PC-9 (cell line): ENCODE results near the gene NARS2. TPM values are rescaled to one million over a fixed set of nuclear protein-coding genes. Genes with fewer than 3 reads are reported as not detected.

Experiments
- BruUV-seq: library from RNA; stranded (reverse); fragments of 400-500 nt; replicated peaks from 2 replicates; lab custom pipeline; 2021; lab: Mats Ljungman, UMichigan
- CTCF ChIA-PET: fragments of 300-600 bp; sonication (Branson Sonifier 250); formaldehyde crosslinking; loops from one replicate; lab custom pipeline; 2022; ENCODE audit warnings: antibody characterized with exemption; lab: Charles Lee
- POLR2A ChIA-PET: fragments of 300-600 bp; sonication (Branson Sonifier 250); formaldehyde crosslinking; loops from one replicate; lab custom pipeline; 2022; ENCODE audit warnings: antibody characterized with exemption; ENCODE audit not compliant: unreplicated experiment; lab: Charles Lee
- DNase-seq, 2 experiments: peaks; one replicate each; pipeline versions ENCODE4 v3.0.0 to v3.0.0-alpha.2; 2015 to 2022; ENCODE audit warnings: mixed read lengths in 1 of 2
- H2AFZ ChIP-seq: fragments of 200-600 bp; sonication (generic); 2 replicates; pipeline ENCODE4 v1.8.1; 2017; ENCODE audit warnings: antibody characterized with exemption
- H3F3A ChIP-seq: fragments of 200-600 bp; sonication (generic); 2 replicates; pipeline ENCODE4 v1.8.1; 2017; ENCODE audit warnings: antibody characterized with exemption, mild to moderate bottlenecking, low read depth; ENCODE audit not compliant: insufficient read depth
- H3K27ac ChIP-seq: fragments of 200-600 bp; sonication (generic); 2 replicates; pipeline ENCODE4 v1.6.1; 2016; ENCODE audit warnings: mixed run types
- H3K27me3 ChIP-seq: fragments of 200-600 bp; sonication (generic); 2 replicates; pipeline ENCODE4 v1.6.1; 2016; ENCODE audit warnings: low read depth, mixed run types; ENCODE audit not compliant: insufficient read depth
- H3K36me3 ChIP-seq: fragments of 200-600 bp; sonication (generic); 2 replicates; pipeline ENCODE4 v1.6.1; 2016; ENCODE audit warnings: low read depth, mixed run types
- H3K4me1 ChIP-seq: fragments of 200-600 bp; sonication (generic); replicated peaks from 2 replicates; pipeline ENCODE4 v1.6.1; 2016; ENCODE audit warnings: mixed run types; ENCODE audit not compliant: insufficient read depth
- H3K4me2 ChIP-seq: fragments of 200-600 bp; sonication (generic); 2 replicates; pipeline ENCODE4 v1.6.1; 2017; ENCODE audit warnings: mixed run types
- H3K4me3 ChIP-seq: fragments of 200-600 bp; sonication (generic); 2 replicates; pipeline ENCODE4 v1.6.1; 2016; ENCODE audit warnings: mixed run types
- H3K79me2 ChIP-seq: fragments of 200-600 bp; sonication (generic); 2 replicates; pipeline ENCODE4 v1.6.1; 2017; ENCODE audit warnings: low read depth, mixed run types
- H3K9me2 ChIP-seq: fragments of 200-600 bp; sonication (generic); 2 replicates; pipeline ENCODE4 v1.8.1; 2017; ENCODE audit warnings: mild to moderate bottlenecking; ENCODE audit not compliant: insufficient read depth
- H3K9me3 ChIP-seq: fragments of 200-600 bp; sonication (generic); 2 replicates; pipeline ENCODE4 v1.8.1; 2016; ENCODE audit warnings: low read depth; ENCODE audit not compliant: insufficient read depth
- H4K20me1 ChIP-seq: fragments of 200-600 bp; sonication (generic); 2 replicates; pipeline ENCODE4 v1.8.1; 2017; ENCODE audit not compliant: insufficient read depth
- EZH2 ChIP-seq: fragments of 200-600 bp; sonication (generic); IDR thresholded peaks from 2 replicates; pipeline ENCODE4 v1.8.0; 2017; ENCODE audit warnings: antibody characterized with exemption, low read depth
- intact Hi-C: fragments of 100-400 bp; cut with micrococcal nuclease; formaldehyde crosslinking; loops from one replicate; pipeline ENCODE4 v1.10.0; 2022; ENCODE audit not compliant: unreplicated experiment
- total RNA-seq: library from RNA; stranded (reverse); gene quantifications from 2 replicates; pipeline ENCODE4 v1.2.3, GENCODE V29; 2021
- TF ChIP-seq, protein P1 (sequence below): fragments of 200-600 bp; sonication (generic); conservative IDR thresholded peaks from 2 replicates; pipeline ENCODE4 v1.6.1; 2017; ENCODE audit warnings: mixed run types, antibody characterized with exemption, mild to moderate bottlenecking, moderate library complexity

Gene NARS2
- total RNA-seq, 1 experiment from 2014 or later = 22.4 TPM

GRCh38 chr11:78402847-78403246 lies 171.8 kb downstream of the NARS2 start:
- no peaks in the 10 kb centered on the region for H3K36me3 ChIP-seq
- no peaks in the 10 kb centered on the region for H4K20me1 ChIP-seq
- H3K79me2 ChIP-seq = 0 out of 2 replicates have a peak, but pooled peaks cover 4% of the 10 kb centered on the region
- H3K9me2 ChIP-seq = no peaks in the 10 kb centered on the region
- POLR2A ChIA-PET = no interaction called here
- H3K27ac ChIP-seq = no peak overlapping the region
- H3K27me3 ChIP-seq = no peaks in the 10 kb centered on the region
- DNase-seq = no peak
- no peak overlapping the region for H3K4me2 ChIP-seq
- H3F3A ChIP-seq = peaks cover 14% of the 10 kb centered on the region
- peaks cover 16% of the 10 kb centered on the region for H3K4me1 ChIP-seq
- H3K9me3 ChIP-seq = peaks cover 7% of the 10 kb centered on the region; the same call in 1 of the 2 replicates
- H3K4me3 ChIP-seq = no peak overlapping the region
- TF ChIP-seq EZH2 = no peak
- TF ChIP-seq, protein P1, sequence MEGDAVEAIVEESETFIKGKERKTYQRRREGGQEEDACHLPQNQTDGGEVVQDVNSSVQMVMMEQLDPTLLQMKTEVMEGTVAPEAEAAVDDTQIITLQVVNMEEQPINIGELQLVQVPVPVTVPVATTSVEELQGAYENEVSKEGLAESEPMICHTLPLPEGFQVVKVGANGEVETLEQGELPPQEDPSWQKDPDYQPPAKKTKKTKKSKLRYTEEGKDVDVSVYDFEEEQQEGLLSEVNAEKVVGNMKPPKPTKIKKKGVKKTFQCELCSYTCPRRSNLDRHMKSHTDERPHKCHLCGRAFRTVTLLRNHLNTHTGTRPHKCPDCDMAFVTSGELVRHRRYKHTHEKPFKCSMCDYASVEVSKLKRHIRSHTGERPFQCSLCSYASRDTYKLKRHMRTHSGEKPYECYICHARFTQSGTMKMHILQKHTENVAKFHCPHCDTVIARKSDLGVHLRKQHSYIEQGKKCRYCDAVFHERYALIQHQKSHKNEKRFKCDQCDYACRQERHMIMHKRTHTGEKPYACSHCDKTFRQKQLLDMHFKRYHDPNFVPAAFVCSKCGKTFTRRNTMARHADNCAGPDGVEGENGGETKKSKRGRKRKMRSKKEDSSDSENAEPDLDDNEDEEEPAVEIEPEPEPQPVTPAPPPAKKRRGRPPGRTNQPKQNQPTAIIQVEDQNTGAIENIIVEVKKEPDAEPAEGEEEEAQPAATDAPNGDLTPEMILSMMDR = no peak
- CTCF ChIA-PET = no interaction called here
- BruUV-seq = no TSS peak
- H2AFZ ChIP-seq = no peak overlapping the region
- intact Hi-C loops = no loop called here

GRCh38 chr11:78400702-78401101 lies 174.0 kb downstream of the NARS2 start:
- TF ChIP-seq EZH2 = no peak
- TF ChIP-seq, protein P1 = no peak
- H4K20me1 ChIP-seq = no peaks in the 10 kb centered on the region
- intact Hi-C loops = no loop called here
- POLR2A ChIA-PET = no interaction called here
- CTCF ChIA-PET = interaction anchor here (0.6 kb wide), 1 partner anchor 65 kb away, joined by 5 read pairs; no protein-coding TSS in a partner anchor
- H2AFZ ChIP-seq = no peak overlapping the region
- no peak overlapping the region for H3K4me2 ChIP-seq
- no peak overlapping the region for H3K4me3 ChIP-seq
- no peaks in the 10 kb centered on the region for H3F3A ChIP-seq
- H3K9me3 ChIP-seq = no peaks in the 10 kb centered on the region
- H3K79me2 ChIP-seq = 0 out of 2 replicates have a peak, but pooled peaks cover 4% of the 10 kb centered on the region
- peaks cover 3% of the 10 kb centered on the region; the same call in 1 of the 2 replicates for H3K4me1 ChIP-seq
- H3K27ac ChIP-seq = no peak overlapping the region
- H3K9me2 ChIP-seq = no peaks in the 10 kb centered on the region
- no peak for DNase-seq
- no peaks in the 10 kb centered on the region for H3K27me3 ChIP-seq
- H3K36me3 ChIP-seq = no peaks in the 10 kb centered on the region
- no TSS peak for BruUV-seq

- Histone ChIP-seq H3K9me2 (no peaks in the 10 kb centered on the region), H3K4me1 (0 out of 2 replicates have a peak, but pooled peaks cover 3% of the 10 kb centered on the region), H3F3A (no peaks in the 10 kb centered on the region), H3K4me3 (no peak overlapping the region), H3K27ac (no peak overlapping the region), H3K79me2 (0 out of 2 replicates have a peak, but pooled peaks cover 4% of the 10 kb centered on the region), H3K36me3 (no peaks in the 10 kb centered on the region), H3K9me3 (no peaks in the 10 kb centered on the region), H4K20me1 (no peaks in the 10 kb centered on the region), H3K4me2 (no peak overlapping the region), H3K27me3 (no peaks in the 10 kb centered on the region), H2AFZ (no peak overlapping the region)
- no TSS peak for BruUV-seq
- intact Hi-C loops = no loop called here
- ChIA-PET CTCF (no interaction called here), POLR2A (no interaction called here)
- no peak for TF ChIP-seq EZH2
- TF ChIP-seq, protein P1 = no peak
- DNase-seq = no peak
Measured at GRCh38 chr11:78400116-78400515, 174.5 kb downstream of the NARS2 start.
